ENCODE measurements around the gene ETFA.
"Not testable (repeated sequence)": the region's sequence is repeated elsewhere in the genome, so short reads cannot be mapped to it uniquely, and the experiment has no call there.

ETFA gene

DNA sequence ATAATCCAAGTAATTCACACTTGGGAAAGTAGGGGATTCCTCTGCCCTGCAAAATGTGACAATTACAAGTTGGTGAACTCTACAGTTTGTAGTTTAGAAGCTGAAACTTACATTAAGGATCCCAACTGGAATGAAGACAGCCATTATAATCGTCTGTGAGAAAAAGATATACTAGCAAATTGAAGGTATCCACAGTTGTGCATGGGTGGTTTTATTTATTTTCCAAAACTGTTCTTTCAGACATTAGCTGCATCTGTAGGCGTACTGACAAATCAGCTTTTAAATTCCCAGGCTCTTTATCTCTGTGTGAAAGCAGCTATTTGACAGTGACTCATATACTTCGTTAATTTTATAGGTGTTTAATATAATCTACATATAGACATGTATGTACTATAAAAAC is 12.8 kb upstream of the ETFA start:
- DNase-seq (ENCODE audit: low read depth), result no peak

DNA sequence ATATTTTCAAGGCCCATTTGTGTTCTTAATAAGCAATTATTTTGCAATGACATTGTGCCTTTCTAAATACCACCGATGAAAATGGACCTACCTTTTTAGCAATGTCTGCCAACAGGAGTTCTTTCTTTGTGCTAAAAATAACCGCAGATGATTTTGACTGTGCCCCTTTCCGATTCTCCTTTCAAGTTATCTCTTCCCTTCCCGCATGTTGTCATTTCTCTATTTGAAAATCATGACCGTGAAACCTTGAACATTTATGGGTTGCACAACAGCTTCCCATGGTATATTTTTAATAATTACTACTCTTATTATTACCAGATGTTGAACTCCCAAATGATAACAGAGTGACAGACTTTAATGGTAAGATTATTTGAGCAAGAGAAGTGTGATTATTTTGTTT is 10.3 kb upstream of the ETFA start:
- no peak for DNase-seq (ENCODE audit: low read depth)

DNA sequence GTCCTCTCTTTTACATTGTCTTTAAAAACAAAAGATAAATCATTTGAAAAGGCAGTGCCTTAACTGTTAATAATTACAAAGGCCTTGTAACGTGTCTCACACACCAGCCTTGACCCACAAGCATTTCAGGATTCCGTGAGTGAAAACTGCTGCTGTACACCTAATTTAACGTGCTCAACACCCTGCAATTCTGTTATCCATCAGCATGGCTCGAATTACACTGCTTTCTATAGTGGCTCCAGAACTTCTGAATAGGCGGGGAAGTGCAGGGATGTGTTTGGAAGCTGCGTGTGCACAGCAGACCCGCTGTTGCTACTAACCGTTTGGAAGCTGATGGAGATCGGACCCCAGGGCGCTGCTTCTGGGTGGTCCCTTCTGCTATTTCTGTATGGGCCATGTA is 9.9 kb upstream of the ETFA start:
- no peak for DNase-seq (ENCODE audit: low read depth)

DNA sequence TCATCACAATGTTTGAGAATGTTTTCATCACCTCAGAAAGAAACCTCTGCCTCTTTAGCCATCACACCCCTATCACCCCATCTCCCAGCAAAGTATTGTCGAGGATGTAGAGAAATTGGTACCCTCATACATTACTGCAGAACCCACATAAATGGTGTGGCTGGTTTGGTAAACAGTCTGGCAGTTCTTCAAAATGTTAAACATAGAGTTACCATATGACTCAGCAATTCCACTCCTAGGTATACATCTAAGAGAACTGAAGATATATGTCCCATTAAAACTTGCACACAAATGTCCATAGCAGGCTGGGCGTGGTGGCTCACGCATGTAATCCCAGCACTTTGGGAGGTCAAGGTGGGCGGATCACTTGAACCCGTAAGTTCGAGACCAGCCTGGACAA is 8.7 kb upstream of the ETFA start:
- DNase-seq (ENCODE audit: low read depth), result no peak

DNA sequence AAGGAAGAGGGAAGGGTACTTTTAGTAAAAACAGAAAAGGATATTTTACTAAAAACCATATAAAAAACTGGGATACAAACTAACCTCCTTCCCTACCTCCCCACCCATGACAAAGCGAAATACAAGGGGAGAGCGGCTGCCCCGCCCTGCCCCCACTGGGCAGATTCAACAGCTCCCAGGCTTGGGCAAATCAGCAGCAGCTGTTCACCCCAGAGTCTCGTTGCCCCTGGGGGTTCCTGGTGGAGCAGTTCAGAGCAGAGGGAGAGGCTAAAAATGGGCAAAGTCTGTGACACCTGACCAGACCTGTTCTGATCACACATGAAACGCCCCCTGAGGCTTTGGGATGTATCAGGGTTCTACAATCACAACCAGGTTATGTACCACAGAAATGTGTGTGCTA is 2.5 kb upstream of the ETFA start:
- no peak for DNase-seq (ENCODE audit: low read depth)

DNA sequence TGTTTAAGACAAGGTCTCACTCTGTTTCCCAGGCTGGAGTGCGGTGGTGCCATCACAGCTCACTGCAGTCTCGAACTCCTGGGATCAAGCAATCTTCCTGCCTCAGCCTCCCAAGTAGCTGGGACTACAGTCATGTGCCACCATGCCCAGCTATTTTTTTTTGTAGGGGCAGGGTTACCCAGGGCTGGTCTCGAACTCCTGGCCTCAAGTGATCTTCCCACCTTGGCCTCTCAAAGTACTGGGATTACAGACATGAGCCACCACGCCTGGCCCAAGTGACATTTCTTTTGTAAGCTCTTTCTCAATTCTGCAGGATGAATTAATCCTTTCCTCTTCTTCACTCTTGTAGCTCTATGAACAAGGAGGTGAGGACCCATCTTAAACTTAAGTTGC is 1.9 kb upstream of the ETFA start:
- DNase-seq (ENCODE audit: low read depth), result not testable (repeated sequence)

DNA sequence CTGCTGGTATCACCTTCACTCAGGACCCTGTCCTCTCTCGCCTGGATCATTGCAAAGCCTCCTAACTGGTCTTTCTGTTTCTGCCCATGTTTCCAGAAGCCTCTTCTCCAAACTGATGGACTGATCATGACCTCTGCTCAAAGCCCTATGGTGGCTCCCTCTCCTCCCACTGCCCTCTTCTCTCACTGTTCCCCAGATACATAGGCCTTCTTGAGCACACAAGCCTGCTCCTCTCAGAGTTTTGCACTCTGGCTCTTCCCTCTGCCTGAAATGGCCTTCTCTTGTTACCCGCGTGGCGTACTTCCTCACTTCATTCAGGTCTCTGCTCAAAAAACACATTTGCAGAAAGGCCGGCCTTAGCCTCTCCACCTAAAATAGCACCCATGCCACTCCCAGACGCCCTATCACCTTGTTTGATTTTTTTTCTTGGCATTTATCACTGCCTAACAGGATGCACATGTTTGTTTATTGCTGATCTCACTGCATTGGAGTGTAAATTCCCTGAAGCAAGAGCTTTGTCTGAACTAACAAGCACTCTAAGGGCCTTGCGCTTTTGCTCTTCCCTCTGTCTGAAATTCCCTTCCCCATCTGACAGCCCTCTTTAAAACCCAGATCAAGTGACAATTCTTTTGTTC is 1.4 kb upstream of the ETFA start:
- DNase-seq (ENCODE audit: low read depth), result no peak

DNA sequence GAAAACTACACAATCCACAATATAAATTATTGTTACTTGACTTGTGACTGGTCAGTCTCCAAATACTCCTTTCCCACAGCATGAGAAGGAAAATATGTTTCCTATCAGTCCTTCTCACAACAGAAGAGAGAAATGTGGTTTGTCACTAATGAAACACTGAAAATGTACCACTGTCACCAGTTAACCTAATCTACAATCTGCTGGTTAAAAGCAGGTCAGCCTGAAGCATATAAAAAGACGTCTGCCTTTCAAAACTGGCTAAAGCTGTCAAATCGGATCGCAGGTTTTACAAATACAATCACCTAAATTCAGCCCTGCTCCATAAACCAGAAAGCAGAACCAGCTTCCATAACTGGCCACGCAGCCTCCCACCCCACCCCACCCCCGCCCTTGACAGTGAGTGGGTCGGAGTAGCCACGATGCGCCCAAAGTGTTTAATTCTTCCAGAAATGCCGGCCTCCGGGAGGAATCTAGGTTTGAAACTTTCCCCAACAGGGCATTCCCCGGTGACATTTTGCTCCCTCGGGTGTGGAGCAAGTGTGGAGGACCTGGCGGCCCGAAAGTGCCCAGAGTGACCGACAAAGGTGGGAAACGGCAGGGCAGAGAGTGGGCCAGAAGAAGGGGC is 682 bp downstream of the ETFA start:
- DNase-seq (ENCODE audit: low read depth), result no peak

DNA sequence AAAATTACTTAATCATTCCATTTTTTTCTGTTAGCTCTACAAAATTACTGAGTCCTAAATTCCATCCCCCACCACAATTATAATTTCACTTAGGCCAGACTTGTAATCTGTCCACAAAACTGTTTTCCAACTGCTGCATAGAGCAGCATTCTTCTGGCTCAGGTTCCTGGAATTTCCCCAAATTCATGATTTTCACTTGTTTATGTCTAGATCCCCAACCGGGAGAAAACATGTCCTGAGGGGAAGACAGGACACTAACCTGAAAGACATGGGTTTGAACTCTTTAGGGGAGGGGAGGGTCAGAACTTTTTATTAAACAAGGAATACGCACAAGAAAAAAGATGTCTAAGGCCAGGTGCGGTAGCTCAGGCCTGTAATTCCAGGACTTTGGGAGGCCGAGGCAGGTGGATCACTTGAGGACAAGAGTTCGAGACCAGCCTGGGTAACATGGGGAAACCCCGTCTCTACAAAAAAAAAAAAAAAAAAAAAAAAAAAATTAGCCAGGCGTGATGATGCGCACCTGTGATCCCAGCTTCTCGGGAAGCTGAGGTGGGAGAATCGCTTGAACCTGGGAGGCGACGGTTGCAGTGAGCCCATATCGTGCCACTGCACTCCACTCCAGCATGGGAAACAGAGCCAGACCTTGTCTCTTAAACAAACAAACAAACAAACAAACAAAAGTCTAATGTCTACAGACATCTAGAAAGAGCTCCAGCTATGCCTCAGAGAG is 1.5 kb downstream of the ETFA start:
- no peak for DNase-seq (ENCODE audit: low read depth)

DNA sequence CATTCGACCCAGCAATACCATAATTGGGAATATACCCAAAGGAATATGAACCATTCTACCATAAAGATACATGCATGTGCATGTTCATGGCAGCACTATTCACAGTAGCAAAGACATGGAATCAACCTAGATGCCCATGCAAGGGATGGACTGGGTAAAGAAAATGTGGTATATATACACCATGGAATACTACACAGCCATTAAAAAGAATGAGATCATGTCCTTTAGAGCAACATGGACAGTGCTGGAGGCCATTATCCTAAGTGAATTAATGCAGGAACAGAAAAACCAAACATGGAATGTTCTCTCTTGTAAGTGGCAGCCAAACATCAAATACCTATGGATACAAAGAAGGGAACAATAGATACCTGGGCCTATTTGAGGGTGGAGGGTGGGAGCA is 7.4 kb downstream of the ETFA start:
- DNase-seq (ENCODE audit: low read depth), result no peak

DNA sequence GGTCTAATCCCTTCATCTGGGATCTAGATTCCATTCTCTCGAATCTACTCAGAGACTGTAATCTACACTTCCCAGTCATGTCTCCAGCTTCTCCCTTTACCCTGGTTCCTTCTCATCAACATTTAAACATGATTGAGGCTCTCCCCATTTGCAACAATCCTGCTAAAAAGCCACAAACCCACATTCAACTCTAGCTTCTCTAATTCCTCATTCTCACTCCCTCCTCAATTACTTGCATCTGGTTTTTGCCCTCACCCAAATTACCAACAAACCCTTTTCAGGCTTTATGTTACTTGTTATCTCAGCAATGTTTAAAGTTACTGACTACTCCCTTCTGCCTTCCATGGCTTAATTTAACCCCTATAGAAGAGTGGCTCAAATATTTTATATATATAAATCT is 11.5 kb downstream of the ETFA start:
- no peak for DNase-seq (ENCODE audit: low read depth)

DNA sequence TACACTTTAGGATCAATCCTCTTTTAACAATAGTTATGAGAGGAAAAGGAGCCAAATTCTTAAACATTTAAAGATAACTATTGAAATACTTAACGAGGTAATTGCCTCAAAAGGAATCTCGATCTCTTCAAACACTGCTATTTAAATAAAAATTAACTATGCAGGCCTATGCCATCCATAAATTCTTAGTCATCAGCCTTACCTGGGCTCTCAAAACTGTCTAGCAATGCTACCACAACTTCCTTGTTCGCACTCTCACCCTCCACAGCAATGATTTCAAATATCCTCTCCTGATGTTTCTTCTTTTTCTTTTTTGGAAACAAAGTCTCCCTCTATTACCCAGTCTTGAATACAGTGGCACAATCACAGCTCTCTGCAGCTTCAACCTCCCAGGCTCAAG is 12.3 kb downstream of the ETFA start:
- no peak for DNase-seq (ENCODE audit: low read depth)

DNA sequence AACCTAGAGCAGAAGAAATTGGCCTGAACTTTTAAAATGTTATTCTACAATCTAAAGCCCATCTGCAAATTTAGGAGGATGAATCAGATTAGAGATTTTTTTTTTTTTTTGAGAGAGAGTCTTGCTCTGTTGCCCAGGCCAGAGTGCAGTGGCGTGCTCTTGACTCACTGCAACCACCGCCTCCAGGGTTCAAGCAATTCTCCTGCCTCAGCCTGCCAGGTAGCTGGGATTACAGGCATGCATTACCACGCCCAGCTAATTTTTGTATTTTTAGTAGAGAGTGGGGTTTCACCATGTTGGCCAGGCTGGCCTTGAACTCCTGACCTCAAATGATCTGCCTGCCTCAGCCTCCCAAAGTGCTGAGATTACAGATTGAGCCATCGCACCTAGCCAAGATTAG is 13.3 kb downstream of the ETFA start:
- DNase-seq (ENCODE audit: low read depth), result not testable (repeated sequence)

DNA sequence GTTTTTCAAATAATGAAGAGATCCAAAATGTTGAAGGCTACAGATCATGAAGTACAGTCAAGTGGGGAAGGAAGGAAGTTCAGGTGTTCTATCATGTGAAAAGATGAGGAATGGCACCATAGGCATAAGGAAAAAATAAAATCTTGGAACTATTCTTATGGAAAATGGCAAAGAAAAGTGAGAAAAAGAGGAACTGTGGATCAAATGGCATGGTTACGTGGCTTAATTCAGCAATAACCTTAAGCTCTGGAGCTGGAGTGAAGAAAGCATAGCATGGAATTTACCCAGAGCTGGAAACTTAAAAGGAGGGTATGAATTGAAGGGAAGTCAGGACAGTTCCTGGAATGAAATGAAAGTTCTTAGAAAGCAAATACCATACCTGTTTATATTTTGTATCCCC is 14.4 kb downstream of the ETFA start:
- DNase-seq (ENCODE audit: low read depth), result no peak

DNA sequence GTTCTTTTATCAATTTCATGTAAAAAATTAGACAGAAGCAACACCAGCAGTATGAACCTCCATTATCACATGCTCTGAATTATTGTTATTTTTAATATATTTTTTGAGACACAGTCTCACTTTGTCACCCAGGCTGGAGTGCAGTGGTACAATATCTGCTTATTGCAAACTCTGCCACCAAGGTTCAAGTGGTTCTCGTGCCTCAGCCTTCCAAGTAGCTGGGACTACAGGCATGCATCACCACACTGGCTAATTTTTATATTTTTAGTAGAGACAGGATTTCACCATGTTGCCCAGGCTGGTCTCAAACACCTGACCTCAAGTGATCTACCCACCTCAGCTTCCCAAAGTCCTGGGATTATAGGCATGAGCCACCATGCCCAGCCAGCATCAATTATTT is 16.8 kb downstream of the ETFA start:
- not testable (repeated sequence) for DNase-seq (ENCODE audit: low read depth)

DNA sequence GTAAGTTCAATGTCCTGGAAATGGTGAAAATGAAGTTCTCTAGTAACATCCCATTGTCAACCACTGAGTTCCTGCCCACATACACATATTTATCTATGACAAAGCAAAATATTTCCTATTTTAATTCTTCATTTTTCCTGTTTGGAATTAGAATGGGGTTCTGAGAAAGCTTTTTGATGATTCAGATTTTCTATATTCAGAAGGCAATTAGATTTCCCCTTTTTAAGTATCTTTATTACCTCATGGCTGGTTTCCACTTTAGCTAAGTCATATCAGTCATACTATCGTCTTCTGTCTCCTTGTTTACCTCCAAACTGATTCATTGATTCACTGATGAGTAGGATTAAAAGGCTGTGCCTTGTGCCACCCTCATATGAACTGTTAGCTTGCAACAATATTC is 17.9 kb downstream of the ETFA start:
- no peak for DNase-seq (ENCODE audit: low read depth)

DNA sequence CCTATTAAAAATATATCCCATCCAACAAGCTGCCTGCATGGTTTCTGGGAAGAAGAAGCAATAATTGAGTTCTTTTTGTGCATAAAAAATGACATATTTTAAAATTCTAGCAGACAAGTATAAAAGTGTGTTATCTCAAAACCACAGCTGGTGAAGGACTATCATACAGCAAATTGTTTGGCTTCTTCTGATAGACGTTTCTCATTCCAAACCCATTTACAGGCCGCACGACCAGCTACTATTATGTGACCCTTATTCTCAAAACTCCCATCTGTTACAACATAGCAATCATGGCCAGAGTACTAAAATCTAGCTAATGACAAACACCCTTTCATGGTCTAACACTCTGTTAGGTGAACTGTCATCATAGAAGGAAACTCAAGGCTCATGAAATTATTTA is 21.7 kb downstream of the ETFA start:
- DNase-seq (ENCODE audit: low read depth), result no peak

DNA sequence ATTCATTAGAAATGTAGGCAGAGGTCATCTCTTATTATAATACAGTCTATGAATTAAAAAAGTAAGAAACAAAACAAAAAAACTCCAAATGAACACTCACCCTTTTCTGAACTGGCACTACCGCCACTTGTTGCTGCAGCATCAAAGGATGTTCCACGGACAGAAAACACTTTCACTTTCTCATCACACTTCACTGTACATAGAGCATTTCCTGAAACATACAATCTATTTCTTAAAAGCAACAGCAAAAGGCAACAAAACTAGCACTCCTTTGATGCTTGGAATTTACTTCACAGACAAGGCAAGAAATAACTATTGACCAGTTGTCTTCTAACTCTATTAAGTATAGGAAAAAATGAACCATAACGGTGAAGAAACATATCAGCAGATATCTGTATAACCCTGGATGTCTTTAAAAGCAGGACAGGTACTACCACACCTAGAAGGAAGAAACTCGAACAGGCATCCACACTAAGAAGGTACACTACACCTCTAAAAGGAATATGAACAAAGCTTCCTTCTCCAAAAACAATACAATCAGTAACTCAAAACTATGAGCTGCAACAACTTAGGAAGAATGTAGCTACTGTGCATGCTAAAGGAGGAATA is 24.9 kb downstream of the ETFA start:
- DNase-seq (ENCODE audit: low read depth), result no peak

DNA sequence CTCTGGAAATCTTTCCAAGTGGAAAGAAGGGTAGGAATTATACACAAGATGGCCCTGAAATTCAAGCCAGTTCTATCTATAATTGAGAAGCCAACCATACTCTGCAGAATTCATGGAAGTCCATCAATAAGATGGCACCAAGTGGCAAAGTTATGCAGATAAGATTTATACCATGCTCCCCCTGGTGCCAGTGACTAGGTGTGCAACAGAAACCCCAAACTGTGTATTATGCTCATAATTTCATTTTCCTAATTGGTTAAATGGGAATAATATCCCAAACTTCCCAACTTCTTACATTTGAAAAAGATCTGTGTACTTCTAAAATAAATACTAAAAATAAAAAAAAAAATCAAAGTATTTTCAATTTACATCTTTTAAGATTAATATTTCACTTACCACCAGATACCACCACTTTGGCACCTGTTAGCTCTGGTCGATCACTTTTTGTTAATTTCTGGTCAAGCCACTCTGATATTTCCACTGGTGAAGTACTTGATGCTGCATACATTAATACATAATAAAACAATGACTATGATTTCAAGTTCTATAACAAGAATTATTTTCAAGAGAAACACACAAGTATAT is 25.9 kb downstream of the ETFA start:
- DNase-seq (ENCODE audit: low read depth), result no peak

DNA sequence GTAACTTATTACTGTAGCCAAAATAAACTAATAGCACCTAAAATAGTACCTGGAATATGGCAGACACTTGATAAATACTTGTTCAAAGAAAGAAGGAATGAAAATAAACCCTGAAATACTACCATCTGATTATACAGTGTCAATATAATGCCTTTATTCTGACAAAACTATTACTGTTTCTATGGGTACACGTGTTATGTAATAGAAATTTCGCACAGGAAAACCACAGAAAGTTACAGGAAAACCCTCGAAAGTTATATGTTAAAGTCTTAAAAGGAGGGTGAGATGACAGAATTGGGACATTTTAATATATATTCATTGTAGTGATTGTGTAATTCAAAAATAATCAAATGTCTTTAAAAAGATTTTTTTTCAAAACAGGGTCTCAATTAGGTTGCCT is 28.8 kb downstream of the ETFA start:
- no peak for DNase-seq (ENCODE audit: low read depth)

DNA sequence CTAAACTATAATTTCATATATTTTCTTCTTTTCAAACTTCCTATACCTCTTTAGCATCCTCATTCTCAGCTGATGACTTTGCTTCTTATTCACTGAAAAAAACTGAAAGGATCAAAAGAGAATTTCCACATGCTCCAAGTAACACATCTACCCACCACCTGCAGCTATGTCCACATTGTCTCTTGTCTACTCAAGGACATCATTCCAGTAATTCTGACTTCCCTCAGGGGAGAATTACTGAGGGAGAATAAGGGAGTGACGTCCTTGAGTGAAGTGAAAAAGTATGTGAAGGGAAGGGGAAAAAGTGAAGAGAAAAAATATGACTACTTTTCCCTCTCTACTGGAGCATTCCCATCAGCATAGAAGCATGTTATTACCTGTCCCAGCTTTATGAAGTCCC is 32.6 kb downstream of the ETFA start:
- DNase-seq (ENCODE audit: low read depth), result no peak

DNA sequence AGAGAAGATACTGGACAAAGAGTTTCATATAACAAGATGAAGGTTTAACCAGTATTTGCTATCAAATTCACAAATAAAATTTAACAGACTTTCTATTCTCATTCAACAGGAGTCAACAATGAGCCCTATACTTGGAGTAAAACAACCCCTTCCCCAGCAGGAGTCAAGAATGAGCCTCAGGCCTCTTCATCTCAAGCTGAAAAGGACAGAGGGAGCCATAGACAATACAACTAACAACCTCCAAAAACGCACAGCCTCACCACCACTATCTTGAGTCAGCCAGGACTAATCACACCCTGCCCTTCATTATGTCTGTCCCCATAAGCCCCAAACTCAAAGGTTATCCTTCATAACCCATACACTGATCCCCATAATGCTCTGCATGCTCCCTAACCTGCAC is 36.4 kb downstream of the ETFA start:
- no peak for DNase-seq (ENCODE audit: low read depth)

DNA sequence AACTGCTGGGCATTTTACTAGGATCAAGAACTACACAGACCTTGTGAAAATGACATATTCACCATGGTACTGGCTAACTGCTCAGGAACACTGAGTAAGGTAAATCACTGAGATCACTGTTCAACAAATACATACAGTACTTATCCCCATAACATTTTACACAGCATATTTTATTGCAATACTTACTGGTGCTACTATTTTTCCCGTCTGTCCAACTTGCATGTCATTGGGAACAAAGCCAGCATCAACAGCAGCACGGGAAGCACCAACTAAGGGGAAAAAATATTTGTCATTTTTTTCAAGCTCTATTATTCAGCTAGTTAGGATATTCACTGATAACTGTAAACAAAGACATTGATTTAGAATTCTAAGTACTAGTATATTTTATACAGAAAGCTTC is 37.0 kb downstream of the ETFA start:
- no peak for DNase-seq (ENCODE audit: low read depth)

All from T follicular helper cell (primary cell).